K562 (cell line): ENCODE measurements around the gene VPS13D. TPM values are rescaled to one million over a fixed set of nuclear protein-coding genes. Genes with fewer than 3 reads are reported as not detected.
A peak's percentile ranks its signal among the peaks of the same experiment; 100 is the strongest.

Source experiments
- CXXC5 ChIP-seq: fragments of 250-450 bp; sonication (Bioruptor Pico); IDR thresholded peaks from 2 replicates; pipeline ENCODE4 v1.8.0; 2022; ENCODE audit warnings: inconsistent platforms, mild to moderate bottlenecking, moderate library complexity
- FOXA1 ChIP-seq: fragments of 450-650 bp; IDR thresholded peaks from 2 replicates; pipeline ENCODE4 v1.6.1; 2016; ENCODE audit warnings: mild to moderate bottlenecking, borderline replicate concordance
- KAT7 ChIP-seq: sonication (generic); formaldehyde crosslinking; IDR thresholded peaks from 2 replicates; pipeline ENCODE4 v1.8.0; 2022; ENCODE audit warnings: missing genetic modification reagents, mild to moderate bottlenecking, borderline replicate concordance
- KDM1A ChIP-seq, 2 experiments: fragments of 450-650 bp; IDR thresholded peaks; 2 replicates each; pipeline ENCODE4 v1.6.1; 2016; ENCODE audit warnings: mild to moderate bottlenecking in 2 of 2
- NEUROD1 ChIP-seq: fragments of 150-350 bp; IDR thresholded peaks from 2 replicates; pipeline ENCODE4 v1.6.1; 2014; ENCODE audit warnings: borderline replicate concordance, low read length, low read depth; ENCODE audit not compliant: partially characterized antibody
- TAF9B ChIP-seq: fragments of 450-650 bp; IDR thresholded peaks from 2 replicates; pipeline ENCODE4 v1.6.1; 2018; ENCODE audit warnings: mild to moderate bottlenecking; ENCODE audit not compliant: partially characterized antibody
- TARDBP ChIP-seq: fragments of 450-650 bp; IDR thresholded peaks from 2 replicates; pipeline ENCODE4 v1.6.1; 2016
- YY1 ChIP-seq, 3 experiments: IDR thresholded peaks; 2 replicates each; pipeline ENCODE4 v1.6.1; 2011; ENCODE audit warnings: low read length in 2 of 3, mild to moderate bottlenecking in 2 of 3, moderate library complexity in 2 of 3, borderline replicate concordance in 1 of 3, control low read depth in 1 of 3, low read depth in 1 of 3; ENCODE audit not compliant: insufficient read depth in 3 of 3, insufficient replicate concordance in 2 of 3, control insufficient read depth in 1 of 3, insufficient read length in 1 of 3; ENCODE audit errors: extremely low read depth in 1 of 3
- ZNF282 ChIP-seq: sonication (generic); formaldehyde crosslinking; IDR thresholded peaks from 2 replicates; pipeline ENCODE4 v1.8.1; 2023; ENCODE audit warnings: missing genetic modification reagents
- polyA plus RNA-seq, 8 experiments: library from polyadenylated mRNA; depleted of rRNA in 4 of 8; stranded (reverse) in 5 of 8; unstranded in 3 of 8; fragments of >200 nt; fragmentation: Nextera tagmentation in 2 of 8; fragmentation: Illumina TruSeq in 1 of 8; extraction: Ambion mirVana in 2 of 8; extraction: Trizol in 1 of 8; gene quantifications; 2 replicates each; pipeline versions ENCODE4 v1.2.1 to v1.2.3, GENCODE V29; 2011 to 2014; ENCODE audit warnings: inconsistent platforms in 1 of 8, missing spikeins in 1 of 8
- total RNA-seq, 7 experiments: library from RNA; depleted of rRNA in 6 of 7; stranded (reverse); fragments of >200 nt in 6 of 7; fragmentation: Illumina TruSeq in 2 of 7; extraction: Trizol in 2 of 7; gene quantifications; 2 replicates each; pipeline versions ENCODE4 v1.2.1 to v1.2.3, GENCODE V29; 2011 to 2021; ENCODE audit warnings: low replicate concordance in 1 of 7
- TF ChIP-seq, protein P1 (sequence below): fragments of 250-450 bp; sonication (Bioruptor Pico); IDR thresholded peaks from 2 replicates; pipeline ENCODE4 v1.4.0; 2020
- TF ChIP-seq, protein P2 (sequence below), 2 experiments: fragments of 450-650 bp; conservative IDR thresholded peaks; 2 replicates each; pipeline ENCODE4 v1.6.1; 2017; ENCODE audit warnings: mild to moderate bottlenecking in 2 of 2, moderate library complexity in 2 of 2
- TF ChIP-seq, protein P3 (sequence below): fragments of 250-450 bp; sonication (Bioruptor Pico); IDR thresholded peaks from 2 replicates; pipeline ENCODE4 v1.9.0; 2021; ENCODE audit warnings: mild to moderate bottlenecking
- TF ChIP-seq, protein P4 (sequence below): fragments of 250-450 bp; sonication (Bioruptor Pico); IDR thresholded peaks from 2 replicates; pipeline ENCODE4 v1.8.0; 2022; ENCODE audit warnings: inconsistent platforms, mild to moderate bottlenecking, moderate library complexity, borderline replicate concordance
- TF ChIP-seq, protein P5 (sequence below): sonication (generic); formaldehyde crosslinking; IDR thresholded peaks from 2 replicates; pipeline ENCODE4 v1.8.0; 2023; ENCODE audit warnings: mild to moderate bottlenecking, missing genetic modification reagents

The VPS13D gene
- total and polyA plus RNA-seq, 9 of the 15 experiments (the other 6 are each of a cell fraction or from before 2014, with no cell fraction given): 6.1 to 51.5 (median 38.5) TPM

DNA sequence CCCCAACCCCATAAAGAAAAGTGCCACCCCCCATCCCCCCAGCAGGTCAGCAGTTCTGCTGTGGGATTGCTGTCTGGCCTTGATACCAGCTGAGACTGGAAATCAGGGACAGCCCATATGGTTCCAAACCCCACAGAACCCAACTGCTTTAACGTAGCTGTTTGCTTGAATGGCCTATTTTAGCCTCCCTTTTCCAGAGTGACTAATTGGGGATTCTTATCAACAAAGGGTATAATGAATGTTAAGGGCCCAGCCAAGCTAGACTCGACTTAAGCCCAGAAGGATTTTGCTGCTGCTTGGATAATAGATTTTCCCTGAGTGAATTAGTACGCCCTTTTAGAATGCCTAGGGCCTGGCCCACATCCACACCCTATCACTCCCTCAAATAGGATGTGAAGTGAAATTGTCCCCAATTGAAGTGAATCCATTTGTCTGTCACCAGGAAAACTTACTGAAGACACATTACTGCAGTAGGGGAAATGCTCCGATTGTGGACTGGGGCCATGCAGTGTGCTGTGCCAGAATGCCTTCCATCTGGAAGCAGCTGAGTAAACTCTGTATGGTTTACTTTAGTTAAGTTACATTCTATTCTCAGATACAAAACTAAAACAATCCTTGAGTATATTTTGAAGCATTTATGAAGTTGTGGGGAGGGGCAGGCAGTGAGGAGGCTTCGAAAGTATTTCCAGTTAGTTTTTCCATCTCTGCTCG is 231.2 kb downstream of the VPS13D start (continued):
- TF ChIP-seq, protein P1, sequence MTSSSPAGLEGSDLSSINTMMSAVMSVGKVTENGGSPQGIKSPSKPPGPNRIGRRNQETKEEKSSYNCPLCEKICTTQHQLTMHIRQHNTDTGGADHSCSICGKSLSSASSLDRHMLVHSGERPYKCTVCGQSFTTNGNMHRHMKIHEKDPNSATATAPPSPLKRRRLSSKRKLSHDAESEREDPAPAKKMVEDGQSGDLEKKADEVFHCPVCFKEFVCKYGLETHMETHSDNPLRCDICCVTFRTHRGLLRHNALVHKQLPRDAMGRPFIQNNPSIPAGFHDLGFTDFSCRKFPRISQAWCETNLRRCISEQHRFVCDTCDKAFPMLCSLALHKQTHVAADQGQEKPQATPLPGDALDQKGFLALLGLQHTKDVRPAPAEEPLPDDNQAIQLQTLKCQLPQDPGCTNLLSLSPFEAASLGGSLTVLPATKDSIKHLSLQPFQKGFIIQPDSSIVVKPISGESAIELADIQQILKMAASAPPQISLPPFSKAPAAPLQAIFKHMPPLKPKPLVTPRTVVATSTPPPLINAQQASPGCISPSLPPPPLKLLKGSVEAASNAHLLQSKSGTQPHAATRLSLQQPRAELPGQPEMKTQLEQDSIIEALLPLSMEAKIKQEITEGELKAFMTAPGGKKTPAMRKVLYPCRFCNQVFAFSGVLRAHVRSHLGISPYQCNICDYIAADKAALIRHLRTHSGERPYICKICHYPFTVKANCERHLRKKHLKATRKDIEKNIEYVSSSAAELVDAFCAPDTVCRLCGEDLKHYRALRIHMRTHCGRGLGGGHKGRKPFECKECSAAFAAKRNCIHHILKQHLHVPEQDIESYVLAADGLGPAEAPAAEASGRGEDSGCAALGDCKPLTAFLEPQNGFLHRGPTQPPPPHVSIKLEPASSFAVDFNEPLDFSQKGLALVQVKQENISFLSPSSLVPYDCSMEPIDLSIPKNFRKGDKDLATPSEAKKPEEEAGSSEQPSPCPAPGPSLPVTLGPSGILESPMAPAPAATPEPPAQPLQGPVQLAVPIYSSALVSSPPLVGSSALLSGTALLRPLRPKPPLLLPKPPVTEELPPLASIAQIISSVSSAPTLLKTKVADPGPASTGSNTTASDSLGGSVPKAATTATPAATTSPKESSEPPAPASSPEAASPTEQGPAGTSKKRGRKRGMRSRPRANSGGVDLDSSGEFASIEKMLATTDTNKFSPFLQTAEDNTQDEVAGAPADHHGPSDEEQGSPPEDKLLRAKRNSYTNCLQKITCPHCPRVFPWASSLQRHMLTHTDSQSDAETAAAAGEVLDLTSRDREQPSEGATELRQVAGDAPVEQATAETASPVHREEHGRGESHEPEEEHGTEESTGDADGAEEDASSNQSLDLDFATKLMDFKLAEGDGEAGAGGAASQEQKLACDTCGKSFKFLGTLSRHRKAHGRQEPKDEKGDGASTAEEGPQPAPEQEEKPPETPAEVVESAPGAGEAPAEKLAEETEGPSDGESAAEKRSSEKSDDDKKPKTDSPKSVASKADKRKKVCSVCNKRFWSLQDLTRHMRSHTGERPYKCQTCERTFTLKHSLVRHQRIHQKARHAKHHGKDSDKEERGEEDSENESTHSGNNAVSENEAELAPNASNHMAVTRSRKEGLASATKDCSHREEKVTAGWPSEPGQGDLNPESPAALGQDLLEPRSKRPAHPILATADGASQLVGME (CRISPR knock-in tag): no peak
- TF ChIP-seq KAT7 (0 out of 2 replicates have a peak, but pooled peaks have one; percentile 17), KDM1A (IDR thresholded peaks at IDR 0.05) (peak; percentile 97), TARDBP (no peak), NEUROD1 (no peak), TAF9B (no peak), ZNF282 (CRISPR knock-in tag) (no peak), CXXC5 (CRISPR knock-in tag) (peak; percentile 30), YY1 (IDR thresholded peaks at IDR 0.05; ENCODE audit: borderline replicate concordance in 1 of 3, control insufficient read depth in 1 of 3, extremely low read depth in 1 of 3, insufficient read depth in 3 of 3, insufficient read length in 1 of 3, insufficient replicate concordance in 2 of 3, low read depth in 1 of 3, low read length in 2 of 3) (no peak), FOXA1 (no peak)
- TF ChIP-seq, protein P2, sequence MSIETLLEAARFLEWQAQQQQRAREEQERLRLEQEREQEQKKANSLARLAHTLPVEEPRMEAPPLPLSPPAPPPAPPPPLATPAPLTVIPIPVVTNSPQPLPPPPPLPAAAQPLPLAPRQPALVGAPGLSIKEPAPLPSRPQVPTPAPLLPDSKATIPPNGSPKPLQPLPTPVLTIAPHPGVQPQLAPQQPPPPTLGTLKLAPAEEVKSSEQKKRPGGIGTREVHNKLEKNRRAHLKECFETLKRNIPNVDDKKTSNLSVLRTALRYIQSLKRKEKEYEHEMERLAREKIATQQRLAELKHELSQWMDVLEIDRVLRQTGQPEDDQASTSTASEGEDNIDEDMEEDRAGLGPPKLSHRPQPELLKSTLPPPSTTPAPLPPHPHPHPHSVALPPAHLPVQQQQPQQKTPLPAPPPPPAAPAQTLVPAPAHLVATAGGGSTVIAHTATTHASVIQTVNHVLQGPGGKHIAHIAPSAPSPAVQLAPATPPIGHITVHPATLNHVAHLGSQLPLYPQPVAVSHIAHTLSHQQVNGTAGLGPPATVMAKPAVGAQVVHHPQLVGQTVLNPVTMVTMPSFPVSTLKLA (conservative IDR thresholded peaks at IDR 0.05): 0 out of 4 replicates have a peak, but pooled peaks of 1 of the 2 experiments have one; percentile 3
- TF ChIP-seq, protein P3, sequence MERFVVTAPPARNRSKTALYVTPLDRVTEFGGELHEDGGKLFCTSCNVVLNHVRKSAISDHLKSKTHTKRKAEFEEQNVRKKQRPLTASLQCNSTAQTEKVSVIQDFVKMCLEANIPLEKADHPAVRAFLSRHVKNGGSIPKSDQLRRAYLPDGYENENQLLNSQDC (CRISPR knock-in tag): no peak
- TF ChIP-seq, protein P4, sequence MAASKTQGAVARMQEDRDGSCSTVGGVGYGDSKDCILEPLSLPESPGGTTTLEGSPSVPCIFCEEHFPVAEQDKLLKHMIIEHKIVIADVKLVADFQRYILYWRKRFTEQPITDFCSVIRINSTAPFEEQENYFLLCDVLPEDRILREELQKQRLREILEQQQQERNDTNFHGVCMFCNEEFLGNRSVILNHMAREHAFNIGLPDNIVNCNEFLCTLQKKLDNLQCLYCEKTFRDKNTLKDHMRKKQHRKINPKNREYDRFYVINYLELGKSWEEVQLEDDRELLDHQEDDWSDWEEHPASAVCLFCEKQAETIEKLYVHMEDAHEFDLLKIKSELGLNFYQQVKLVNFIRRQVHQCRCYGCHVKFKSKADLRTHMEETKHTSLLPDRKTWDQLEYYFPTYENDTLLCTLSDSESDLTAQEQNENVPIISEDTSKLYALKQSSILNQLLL (CRISPR knock-in tag): no peak
- TF ChIP-seq, protein P5, sequence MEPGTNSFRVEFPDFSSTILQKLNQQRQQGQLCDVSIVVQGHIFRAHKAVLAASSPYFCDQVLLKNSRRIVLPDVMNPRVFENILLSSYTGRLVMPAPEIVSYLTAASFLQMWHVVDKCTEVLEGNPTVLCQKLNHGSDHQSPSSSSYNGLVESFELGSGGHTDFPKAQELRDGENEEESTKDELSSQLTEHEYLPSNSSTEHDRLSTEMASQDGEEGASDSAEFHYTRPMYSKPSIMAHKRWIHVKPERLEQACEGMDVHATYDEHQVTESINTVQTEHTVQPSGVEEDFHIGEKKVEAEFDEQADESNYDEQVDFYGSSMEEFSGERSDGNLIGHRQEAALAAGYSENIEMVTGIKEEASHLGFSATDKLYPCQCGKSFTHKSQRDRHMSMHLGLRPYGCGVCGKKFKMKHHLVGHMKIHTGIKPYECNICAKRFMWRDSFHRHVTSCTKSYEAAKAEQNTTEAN: 0 out of 2 replicates have a peak, but pooled peaks have one; percentile 12
